GM19438 (cell line): Measurements from ENCODE around the gene CACNA1C.

Experiments used
- ATAC-seq: cut with Tn5 transposase; IDR thresholded peaks from one replicate; pipeline ENCODE4 v1.9.1; 2021; ENCODE audit warnings: low read depth; ENCODE audit not compliant: unreplicated experiment

Gene CACNA1C

GRCh38 chr12:2227360-2227759 lies 174.6 kb downstream of the CACNA1C start:
- no peak for ATAC-seq

- no peak for ATAC-seq
Measured at GRCh38 chr12:2228535-2228934, 175.7 kb downstream of the CACNA1C start.

GRCh38 chr12:2229661-2230539 lies 177.1 kb downstream of the CACNA1C start:
- no peak for ATAC-seq

- ATAC-seq = no peak
Measured at GRCh38 chr12:2231011-2231595, 178.3 kb downstream of the CACNA1C start.

GRCh38 chr12:2231956-2232355 lies 179.2 kb downstream of the CACNA1C start:
- no peak for ATAC-seq

- no peak for ATAC-seq
Measured at GRCh38 chr12:2233034-2233433, 180.2 kb downstream of the CACNA1C start.

- ATAC-seq = no peak
Measured at GRCh38 chr12:2234091-2234490, 181.3 kb downstream of the CACNA1C start.

- no peak for ATAC-seq
Measured at GRCh38 chr12:2234646-2235350, 182.0 kb downstream of the CACNA1C start.

GRCh38 chr12:2236506-2237294 lies 183.9 kb downstream of the CACNA1C start:
- no peak for ATAC-seq

- no peak for ATAC-seq
Measured at GRCh38 chr12:2238111-2238510, 185.3 kb downstream of the CACNA1C start.

GRCh38 chr12:2239381-2239871 lies 186.6 kb downstream of the CACNA1C start:
- ATAC-seq = no peak

- ATAC-seq = no peak
Measured at GRCh38 chr12:2240390-2240789, 187.6 kb downstream of the CACNA1C start.

- no peak for ATAC-seq
Measured at GRCh38 chr12:2240984-2241383, 188.2 kb downstream of the CACNA1C start.

GRCh38 chr12:2242216-2242615 lies 189.4 kb downstream of the CACNA1C start:
- ATAC-seq = no peak

GRCh38 chr12:2242816-2243215 lies 190.0 kb downstream of the CACNA1C start:
- no peak for ATAC-seq

GRCh38 chr12:2243275-2243674 lies 190.5 kb downstream of the CACNA1C start:
- no peak for ATAC-seq

- ATAC-seq = no peak
Measured at GRCh38 chr12:2244013-2244861, 191.4 kb downstream of the CACNA1C start.

- no peak for ATAC-seq
Measured at GRCh38 chr12:2246358-2246757, 193.6 kb downstream of the CACNA1C start.

- no peak for ATAC-seq
Measured at GRCh38 chr12:2247120-2247519, 194.3 kb downstream of the CACNA1C start.

GRCh38 chr12:2247596-2247995 lies 194.8 kb downstream of the CACNA1C start:
- no peak for ATAC-seq
